GM10266 (cell line): ENCODE data around the gene SUV39H1.

Source experiments
- DNase-seq: peaks from one replicate; pipeline ENCODE4 v3.0.0; 2012; ENCODE audit errors: extremely low spot score
- TF ChIP-seq, protein P1 (sequence below): IDR thresholded peaks from 2 replicates; pipeline ENCODE4 v1.5.1; 2012; ENCODE audit warnings: mild to moderate bottlenecking, low read depth; ENCODE audit not compliant: control insufficient read depth, insufficient read depth; ENCODE audit errors: missing control alignments

The SUV39H1 gene

DNA sequence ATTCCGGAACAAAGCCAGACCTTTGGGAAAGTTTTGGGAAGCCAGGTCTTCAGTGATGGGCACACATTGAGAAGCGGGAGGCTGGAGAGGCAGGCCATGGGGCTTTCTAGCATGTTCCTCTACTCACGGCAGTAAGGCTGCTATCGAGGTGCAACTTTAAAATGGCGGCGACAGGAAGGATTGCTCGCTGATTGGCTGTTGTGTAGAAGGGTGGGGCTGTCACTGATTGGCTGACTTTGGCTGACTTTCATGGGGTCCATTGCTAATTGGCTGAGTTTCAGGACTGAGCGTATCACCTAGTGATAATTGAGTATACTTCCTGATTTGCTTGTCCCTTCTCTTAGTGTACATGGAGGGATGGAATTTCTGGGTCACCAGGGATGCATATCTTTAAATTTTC lies 45.3 kb downstream of the SUV39H1 start:
- no peak for DNase-seq
- TF ChIP-seq, protein P1, sequence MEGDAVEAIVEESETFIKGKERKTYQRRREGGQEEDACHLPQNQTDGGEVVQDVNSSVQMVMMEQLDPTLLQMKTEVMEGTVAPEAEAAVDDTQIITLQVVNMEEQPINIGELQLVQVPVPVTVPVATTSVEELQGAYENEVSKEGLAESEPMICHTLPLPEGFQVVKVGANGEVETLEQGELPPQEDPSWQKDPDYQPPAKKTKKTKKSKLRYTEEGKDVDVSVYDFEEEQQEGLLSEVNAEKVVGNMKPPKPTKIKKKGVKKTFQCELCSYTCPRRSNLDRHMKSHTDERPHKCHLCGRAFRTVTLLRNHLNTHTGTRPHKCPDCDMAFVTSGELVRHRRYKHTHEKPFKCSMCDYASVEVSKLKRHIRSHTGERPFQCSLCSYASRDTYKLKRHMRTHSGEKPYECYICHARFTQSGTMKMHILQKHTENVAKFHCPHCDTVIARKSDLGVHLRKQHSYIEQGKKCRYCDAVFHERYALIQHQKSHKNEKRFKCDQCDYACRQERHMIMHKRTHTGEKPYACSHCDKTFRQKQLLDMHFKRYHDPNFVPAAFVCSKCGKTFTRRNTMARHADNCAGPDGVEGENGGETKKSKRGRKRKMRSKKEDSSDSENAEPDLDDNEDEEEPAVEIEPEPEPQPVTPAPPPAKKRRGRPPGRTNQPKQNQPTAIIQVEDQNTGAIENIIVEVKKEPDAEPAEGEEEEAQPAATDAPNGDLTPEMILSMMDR = no peak

DNA sequence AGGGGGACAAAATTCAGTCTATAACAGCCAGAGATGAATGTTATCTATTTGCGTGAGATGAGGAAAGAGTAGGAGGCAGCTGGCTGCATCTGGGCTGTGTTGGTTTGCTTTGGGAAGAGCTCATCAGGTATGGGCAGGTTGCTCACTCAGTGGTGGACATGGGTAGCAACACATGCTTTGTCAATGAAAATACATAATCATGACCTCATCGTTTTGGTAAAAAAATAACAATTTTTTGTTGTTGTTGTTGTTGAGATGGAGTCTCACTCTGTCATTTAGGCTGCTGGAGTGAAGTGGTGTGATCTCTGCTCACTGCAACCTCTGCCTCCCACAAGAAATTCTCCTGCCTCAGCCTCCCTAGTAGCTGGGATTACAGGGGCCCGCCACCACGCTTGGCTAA lies 48.7 kb downstream of the SUV39H1 start:
- TF ChIP-seq, protein P1 = no peak
- DNase-seq = no peak

DNA sequence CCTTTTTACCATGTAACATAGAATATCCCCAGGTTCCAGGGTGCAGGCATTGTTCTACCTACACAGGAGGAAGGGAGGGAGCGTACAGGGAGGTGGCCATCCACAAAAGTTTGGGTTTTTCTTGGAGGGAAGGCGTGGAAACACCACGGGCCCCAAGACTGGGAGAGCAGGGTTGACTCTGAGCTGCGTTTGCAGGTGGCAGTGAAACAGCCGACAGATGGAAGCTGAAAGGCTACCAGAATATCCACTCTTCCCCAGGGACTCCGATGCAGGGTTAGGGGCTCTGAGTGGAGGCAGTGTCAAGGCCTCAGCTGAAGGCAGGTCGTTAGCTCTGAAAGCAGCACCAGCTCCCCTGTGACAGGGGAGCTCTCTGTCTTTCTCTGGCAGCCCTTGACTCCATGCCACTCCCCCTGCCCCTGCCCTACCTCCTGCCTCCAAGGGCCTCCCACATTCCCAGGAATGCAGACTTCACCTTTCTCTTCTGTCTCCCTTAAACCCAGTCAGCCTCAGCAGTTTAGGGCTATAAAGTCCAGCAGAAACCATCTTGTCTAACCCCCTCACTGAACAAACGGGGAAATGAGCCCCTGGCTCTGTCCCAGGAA lies 51.0 kb downstream of the SUV39H1 start:
- DNase-seq = no peak
- TF ChIP-seq, protein P1 = no peak

DNA sequence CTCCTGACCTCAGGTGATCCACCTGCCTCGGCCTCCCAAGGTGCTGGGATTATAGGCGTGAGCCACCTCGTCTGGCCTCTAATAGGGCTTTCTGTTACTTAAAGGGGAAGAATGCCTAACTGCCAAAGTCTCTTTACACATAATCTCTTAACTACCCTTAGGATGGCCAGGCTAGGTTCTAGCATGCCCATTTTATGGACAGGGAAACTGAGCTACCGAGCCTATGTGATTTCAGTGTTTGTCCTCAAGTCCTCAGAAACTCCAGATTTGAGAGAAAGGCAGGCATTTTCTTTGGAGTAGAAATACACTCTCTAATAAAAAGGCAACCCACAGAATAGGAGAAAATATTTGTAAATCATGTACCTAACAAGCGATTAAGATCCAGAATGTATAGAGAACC lies 52.6 kb downstream of the SUV39H1 start:
- TF ChIP-seq, protein P1 = no peak
- DNase-seq = no peak

DNA sequence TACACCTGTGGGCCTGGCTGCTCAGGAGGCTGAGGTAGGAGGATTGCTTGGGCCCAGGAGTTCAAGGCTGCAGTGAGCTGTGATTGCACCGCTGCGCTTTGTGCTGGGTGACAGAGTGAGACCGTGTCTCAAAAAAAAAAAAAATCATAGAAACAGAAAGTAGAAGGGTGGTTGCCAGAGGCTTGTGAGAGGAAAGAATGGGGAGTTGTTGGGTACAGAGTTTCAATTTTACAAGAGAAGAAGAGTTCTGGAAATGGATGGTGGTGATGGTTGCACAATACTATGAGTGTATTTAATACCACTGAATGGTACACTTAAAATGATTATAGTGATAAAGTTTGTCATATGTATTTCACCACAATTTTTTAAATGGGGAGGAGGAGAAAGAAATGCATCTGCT lies 54.8 kb downstream of the SUV39H1 start:
- no peak for DNase-seq
- TF ChIP-seq, protein P1 = no peak

DNA sequence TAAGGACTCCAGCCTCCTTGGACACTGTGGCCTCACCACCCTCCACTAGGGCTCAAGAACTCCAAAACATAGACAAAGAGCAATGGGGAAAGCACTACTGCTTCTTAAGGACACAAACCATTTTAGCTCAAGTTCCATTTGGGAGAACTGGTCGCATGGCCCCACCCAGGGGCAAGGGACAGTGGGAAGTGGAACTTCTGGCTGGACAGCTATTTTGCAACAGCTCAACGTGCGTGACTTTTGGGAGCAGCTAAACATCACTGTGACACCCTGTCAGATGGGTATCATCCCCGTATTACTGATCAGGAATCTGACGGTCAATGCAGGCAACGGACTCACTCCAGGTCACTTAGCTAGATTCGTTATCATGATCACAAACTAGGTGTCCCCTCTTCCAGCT lies 56.0 kb downstream of the SUV39H1 start:
- TF ChIP-seq, protein P1 = no peak
- no peak for DNase-seq

DNA sequence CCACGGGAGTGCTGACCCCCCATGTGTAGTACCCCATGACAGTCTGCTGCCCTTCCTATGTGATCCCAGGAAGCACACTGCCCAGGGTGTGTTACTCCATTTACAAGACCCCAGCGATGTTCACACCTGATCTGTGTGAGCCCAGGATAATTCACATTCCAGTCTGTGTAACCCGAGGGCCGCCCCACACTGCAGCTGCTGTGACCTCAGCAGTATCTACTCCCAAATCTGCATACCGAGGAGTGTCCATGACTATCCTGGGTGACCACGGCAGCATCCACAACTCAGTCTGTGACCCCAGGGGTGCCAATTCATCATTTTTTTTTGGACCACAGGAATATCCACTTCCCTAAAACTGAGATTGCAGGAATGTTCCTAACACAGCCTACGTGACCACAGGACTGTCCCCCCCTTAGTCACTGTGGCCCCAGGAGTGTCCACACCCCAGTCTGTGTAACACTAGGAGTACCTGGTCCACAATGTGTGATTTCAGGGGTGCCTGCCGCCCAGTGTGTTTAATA lies 57.2 kb downstream of the SUV39H1 start:
- DNase-seq = no peak

More for the DNA sequence above, 57.2 kb downstream of the SUV39H1 start:
- TF ChIP-seq, protein P1 = no peak
